Activated T-helper 1 cell treated with anti-CD3 and anti-CD28 coated beads, Interleukin-2, amount 50 U/mL, for 16 hours (primary cell): ENCODE data around the gene CLK3.
A peak's percentile ranks its signal among the peaks of the same experiment; 100 is the strongest.

Experiments
- DNase-seq, 2 donors: peaks; one replicate each; pipeline ENCODE4 v3.0.0-alpha.2; 2020; ENCODE audit warnings: low read depth in 1 of 2, low spot score in 1 of 2

CLK3 gene

DNA sequence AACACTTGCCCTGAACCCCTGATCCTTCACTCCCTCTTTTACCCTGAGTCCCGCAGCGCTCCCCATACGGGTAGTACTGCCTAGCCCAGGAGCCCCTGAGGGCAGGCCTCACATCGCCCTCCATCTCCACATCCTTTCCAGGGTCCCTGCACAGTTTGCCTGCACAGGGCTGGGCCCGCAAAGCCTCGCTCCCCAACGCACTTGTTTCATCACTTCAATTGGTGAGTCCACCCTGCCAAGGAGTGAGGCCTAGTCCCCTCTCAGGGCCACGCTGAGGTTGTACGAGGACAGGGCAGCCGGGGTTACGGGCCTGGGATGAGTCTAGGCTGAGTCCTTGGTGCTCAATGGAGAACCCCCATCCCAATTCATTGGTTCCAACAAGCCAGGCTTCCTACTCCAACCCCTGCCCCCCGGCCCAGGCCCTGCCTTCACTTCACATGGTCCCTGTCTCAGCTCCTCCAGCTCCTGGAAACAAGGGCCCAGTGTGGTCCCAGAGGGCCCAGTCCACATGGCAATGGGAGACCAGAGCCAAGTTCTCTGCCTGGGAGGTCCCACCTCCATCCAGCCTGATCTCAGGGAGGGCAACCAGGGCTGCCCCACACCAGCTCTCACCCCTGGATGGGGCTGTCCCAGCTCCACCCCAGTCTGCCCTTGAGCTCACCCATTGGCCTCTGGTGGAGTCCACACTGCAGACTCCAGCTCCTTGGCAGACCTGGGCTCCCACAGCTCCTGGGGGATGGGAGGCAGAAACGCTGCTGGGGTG is 12.4 kb upstream of the CLK3 start:
- no peak for DNase-seq

DNA sequence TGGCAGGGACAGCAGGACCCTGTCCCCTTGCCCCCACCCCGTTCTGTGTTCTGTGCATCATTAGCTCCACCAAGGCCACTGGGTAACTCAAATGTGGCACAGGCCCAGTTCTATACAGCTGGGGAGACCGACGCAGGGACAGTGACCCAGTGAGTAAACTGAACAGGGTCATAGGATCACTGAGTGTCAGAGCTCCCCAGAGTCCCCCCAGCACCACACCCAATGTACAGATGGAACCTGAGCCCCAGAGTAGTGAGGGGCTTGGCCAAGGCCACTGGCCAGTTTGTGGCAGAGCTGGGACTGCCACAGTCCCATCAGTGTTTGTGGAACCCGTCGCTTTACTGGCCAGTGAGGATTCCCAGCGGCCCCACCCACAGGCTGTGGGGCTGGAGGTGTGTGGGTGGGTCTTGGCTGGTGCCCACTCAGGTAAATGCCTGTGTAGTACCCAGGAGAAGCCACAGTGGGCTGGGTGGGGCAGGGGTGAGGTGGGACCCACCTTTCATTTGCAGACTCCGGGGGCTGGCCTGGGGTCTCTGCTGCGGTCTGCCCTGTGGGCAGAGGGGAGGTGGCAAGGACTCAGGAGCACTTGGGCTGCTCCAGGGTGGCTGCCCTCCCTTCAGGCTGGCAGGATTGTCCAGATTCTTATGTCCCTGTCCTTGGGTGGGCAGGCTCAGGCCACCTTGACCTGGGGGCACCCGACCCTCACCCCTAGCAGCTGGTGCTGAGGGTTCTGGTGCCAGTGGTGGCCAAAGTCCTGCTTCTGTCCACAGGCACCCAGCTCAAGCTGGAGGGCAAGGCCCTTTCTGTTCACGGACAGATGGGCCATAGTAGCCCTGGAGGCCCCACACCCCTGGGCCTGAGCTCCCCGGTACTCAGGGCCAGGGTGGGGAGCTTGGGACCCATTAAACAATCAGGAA is 11.6 kb upstream of the CLK3 start:
- no peak for DNase-seq

DNA sequence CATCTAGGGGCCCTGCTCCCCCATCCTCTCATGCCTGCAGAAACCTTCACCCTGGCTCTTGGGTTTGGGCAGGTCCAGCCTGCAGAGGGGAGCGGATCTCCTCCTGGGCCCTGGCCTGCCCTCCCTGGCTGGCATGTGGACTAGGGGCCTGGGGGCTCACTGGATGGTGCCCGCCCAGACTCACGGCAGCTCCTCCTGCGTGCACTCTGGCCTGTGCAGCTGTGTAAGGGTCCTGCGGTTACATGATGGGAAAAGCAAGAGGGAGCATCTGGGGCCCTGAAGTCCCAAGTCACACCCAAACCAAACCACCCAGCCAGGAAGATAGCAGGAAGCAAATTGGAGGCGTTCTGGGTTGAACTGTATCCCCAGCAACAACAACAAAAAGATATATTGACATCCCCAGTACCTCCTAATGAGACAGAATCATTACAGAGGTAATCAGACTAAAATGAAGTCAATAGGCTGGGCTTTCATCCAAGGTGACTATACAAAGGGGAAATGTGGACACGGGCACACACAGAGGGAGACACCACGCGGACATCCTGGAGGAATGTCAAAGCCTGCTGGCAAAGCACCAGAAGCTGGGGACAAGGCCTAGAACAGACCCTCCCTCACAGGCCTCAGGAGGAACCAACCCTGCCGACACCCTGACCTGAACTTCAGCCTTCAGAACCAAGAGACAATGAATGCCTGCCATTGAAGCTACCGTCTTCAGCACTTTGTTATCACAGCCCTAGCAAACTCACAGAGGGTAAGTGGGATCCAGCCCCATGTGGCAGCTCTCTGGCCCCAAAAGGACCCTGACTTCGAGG is 10.4 kb upstream of the CLK3 start:
- DNase-seq, result no peak

DNA sequence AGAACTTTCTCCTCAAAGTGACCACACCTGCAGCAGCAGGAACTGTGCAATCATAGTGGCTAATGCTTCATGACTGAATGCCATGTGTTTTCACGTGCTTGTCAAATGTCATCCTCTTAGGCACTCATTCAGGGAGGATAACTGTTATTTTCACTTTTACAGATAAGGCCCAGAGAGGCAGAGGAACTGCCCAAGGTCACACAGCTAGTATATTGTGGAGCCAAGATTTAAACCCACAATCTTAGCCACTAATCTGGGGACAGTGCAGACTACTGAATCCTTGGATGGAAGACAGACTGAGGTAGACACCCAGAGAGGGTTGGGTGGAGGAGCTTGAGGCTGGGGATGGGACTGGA is 9.9 kb upstream of the CLK3 start:
- no peak for DNase-seq

DNA sequence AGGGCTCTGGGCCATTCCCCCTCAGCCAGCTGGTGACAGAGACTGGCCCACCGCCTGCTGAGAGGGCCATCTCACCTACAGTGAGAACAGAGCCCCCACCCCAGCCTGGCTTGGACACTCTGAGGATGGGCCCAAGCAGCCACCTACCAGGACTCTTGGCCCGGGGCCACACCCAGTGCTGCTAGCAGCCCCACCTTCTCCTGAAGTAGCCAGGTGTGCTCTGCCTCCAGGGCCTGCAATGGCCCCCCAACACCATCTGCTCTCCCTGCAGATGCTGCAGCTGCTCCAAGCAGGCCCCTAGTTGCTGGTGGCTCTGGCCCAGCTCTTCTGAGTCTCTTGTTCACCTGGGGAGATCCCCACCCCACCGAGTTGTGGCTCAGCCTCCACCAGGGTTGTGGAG is 6.8 kb upstream of the CLK3 start:
- DNase-seq, result no peak

DNA sequence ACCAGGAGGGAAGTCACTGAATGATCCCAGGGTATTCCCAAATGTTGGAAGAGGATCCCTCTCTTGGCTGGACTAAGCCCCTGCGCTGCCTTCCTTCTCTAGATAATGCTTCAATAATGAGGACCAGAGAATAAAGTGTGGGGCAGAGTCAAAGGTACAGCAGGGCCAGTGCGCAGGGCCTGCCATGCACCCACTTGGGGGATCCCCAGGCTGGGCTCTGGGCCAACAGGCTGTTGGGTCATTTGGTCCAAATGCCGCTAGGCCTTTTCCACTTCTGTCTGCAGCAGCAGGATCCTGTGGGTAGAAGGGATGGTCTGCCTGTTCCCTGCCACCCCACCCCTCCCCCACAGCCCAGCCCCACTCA is 5.7 kb upstream of the CLK3 start:
- no peak for DNase-seq

DNA sequence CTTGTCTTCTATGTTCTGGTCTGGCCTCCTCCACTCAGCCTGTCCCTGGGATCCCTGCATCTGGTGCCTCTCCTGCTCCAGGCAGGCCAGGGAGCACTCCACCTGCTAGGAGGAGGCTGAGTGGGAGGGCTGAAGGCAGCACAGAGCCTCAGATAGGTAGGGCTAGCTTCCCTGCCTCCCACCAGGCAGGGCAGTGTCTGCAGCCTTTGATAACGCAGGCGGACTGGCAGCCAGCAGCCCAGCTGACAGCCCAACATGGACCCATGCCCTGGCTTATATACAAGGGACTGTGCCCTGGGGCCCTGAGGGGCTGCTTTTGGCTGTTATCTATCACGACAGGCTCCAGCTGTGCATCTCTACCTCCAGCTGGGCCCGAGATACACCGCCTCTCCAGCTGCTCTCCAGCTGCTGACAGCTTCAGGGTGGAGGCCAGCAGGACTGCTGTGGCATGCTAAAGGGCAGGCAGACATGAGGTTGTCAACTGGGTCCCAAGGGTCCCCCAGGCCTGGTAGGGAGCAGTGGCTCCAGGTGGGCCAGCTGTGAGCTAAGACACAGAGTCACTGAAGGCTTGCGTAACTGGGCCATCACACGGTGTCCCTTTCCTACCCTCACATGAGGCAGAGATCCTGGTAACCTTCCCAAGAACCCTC is 5.2 kb upstream of the CLK3 start:
- no peak for DNase-seq

DNA sequence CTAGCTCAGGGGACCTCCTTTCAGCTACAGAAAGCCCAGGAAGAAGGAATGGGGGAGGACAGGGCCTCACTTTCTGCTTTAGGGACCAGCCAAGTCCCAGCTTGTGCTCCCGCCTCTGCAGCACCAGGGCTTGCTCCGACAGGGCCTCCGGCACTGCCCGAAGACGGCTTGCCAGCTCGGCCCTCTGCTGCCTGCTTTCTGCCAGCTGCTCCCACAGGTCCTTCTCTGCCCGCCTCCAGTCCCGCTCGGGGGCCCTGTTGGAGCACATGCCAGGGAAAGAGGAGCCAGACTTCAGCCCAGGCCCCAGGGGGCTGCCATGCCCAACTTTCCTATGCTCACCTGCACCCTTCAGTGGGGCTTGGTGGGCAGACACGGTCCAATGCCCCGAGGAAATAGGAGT is 4.3 kb upstream of the CLK3 start:
- no peak for DNase-seq

DNA sequence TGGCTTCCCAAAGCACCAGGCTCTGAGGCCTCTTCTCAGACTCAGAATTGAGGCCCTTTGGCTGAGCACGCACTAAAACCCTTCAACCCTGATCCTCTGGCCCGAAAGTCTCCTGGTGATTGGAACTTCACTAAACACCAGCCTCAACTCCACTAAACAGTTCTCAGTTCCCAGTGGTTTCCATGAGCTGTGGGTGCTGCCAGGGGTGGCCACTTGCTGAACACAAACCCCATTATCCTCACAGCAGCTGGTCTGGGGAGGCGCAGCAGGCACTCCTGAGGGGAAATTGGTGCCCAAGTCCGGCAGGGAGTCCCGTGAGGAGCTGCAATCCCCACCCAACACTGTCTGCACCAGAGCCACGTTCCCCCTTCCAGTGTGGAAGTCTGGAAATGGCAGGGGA is 3.8 kb upstream of the CLK3 start:
- no peak for DNase-seq

DNA sequence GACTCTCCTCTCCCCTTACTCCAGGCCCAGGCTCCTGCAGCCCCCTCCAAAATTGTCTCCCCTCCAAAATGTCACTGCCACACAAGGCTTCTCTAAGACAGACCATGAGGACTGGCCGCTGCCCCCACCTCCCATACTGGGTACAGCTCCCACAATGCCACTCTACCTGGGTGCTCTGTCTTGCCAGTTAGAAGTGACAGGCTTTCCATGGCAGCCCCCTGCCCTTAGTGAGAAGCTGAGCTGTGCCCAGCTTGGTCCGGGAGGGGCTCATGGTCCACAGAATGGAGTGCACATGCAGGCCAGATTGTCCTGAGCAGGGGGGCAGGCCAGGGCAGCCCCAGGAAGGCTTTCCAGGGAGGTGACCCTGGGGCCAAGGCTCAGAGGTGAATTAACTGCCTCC is 3.0 kb upstream of the CLK3 start:
- no peak for DNase-seq

DNA sequence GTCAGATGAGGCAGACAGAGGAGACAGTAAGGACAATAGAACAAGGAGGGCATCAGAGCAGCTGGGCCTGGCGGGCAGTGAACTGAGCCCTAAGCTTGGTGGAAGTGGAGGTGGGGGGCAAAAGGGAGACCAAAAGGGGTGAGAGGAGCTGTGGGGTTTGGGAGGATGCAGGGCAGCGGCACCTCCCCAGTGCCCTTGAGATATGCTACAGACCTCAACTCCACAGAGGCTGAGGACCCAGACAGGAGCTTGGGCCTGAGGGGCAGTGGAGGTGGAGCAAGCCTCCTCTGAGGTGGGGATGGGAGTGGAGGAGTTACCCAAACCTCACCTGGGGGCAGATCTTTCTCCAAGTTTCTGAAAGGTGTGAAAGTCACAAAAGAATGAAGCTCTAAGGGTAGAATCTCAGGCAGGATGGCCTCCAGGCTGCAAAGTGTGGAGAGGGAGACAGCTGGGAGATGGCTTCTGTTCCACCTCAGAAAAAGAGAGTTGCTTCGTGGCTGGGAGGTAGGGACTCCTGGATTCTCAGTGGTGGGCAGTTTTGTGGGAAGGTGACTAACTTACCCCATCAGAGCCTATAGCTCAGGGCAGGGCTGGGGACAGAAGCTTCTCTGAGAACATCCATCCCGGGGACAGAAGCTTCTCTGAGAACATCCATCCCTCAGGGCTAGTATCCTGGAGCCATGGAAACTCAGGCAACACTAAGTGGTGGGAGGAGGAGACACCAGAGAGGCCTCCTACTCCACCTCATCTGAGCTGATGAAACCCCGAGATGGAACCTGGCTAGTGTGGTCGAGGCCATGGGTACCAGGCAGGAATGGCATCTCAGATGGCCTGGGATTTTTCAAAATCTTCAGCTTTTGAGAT is 2.3 kb upstream of the CLK3 start:
- no peak for DNase-seq

DNA sequence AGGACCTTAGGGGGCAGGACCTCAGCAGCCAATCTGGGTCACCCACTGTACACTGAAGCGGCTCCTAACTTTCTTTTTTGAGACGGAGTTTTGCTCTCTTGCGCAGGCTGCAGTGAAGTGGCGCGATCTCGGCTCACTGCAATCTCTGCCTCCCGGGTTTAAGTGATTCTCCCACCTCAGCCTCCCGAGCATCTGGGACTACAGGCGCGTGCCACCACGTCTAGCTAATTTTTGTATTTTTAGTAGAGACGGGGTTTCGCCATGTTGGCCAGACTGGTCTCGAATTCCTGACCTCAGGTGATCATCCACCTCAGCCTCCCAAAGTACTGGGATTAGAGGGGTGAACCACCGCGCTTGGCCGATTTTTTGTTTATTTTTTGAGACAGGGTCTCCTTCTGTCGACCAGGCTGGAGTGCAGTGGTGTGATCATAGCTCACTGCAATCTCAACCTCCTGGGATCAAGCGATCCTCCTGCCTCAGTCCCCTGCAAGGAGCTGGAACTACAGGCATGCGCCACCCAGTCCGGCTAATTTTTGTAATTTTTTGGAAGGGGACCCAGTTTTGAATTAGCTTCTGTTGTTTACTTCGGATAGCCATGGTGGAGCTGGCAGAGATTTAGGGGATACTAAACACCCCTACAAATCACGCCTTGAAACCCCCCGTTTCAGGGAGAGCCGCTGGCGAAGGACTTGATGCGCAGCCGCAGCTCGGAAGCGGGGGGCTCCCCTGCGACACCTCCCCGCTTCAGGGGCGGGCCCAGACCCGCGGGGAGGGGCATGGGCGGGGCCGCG is 1.5 kb upstream of the CLK3 start:
- no peak for DNase-seq

DNA sequence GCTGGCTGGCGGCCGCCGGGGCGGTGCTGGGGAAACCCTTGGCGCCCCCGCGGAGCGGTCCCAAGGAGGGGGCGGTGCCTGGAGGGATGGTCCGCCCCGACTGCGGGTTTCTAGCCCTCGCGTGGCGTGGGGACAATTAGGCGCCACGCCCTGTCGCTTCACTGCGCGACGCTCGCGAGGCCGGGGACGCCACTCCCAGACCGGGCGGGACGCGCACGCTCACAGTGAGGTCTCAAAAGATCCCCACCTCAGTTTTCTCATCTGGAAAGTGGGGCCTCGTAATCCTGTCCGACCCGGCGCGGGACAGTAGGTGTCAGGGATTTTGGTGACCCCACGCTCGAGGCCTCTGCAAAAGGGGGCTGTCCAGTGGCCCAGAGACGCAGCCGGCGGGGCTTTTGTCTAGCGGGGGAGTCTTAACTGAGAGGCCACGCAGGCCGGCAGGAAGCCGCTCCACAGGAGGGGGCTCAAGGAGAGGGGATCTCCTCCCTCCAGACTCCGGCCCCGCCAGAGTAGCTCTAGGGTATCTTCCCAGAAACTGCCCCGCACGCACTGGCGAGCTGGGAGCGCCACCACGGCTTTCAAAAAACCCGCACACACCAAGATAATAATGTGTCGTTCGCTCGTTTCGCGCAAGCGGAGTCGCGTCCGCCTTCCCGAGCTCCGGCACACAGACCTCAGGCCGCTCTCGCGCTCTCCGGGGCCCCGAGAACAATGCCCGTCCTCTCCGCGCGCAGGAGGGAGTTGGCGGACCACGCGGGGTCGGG is 710 bp upstream of the CLK3 start:
- DNase-seq, result peak; percentile 75 to 84

DNA sequence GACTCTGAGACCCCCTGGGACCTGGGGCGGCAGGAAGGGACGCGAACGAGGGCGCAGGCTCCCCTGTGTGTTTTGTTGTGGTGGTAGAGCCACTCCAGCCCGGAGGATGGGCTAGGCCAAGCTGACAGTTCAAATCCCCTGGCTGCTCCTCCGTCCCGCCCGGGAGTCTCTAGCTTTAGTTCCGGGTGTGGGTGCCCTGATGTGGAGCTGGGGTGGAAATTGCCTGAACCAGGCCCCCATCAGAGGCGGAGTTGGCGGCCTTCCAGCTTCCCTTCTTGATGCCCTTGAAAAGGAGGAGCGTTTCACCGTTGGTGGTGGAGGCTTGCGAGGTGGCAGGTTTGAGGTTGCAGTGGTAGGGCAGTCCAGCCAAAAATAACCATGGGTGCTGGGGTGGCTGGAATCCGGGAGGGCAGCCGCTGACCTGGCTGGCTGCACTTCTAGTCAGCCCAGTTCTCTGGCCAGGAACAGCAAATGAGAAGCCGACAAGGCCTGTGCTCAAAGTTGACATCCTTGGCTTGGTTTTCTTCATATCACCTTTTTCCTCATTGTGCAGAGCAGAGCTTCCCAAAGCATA is 817 bp downstream of the CLK3 start:
- DNase-seq, result peak; percentile 45 to 47

DNA sequence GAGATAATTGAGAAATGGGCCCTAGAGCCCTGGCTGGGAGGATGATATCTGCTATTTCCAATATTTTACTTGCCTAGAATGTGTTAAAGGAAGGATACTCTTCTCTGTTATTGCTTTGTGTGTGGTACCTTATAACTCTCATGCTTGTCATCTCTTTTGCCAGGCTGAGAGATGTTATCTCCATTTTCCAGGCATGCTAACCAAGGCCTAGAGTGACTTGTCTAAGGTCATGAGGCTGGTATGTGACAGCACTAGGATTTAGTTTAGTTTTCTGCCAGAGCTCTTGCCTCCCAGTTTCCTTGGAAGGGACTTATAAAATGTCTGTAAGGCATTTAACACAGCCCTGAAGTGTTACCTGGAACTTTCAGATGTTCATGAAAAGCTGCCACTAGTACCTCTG is 1.4 kb downstream of the CLK3 start:
- no peak for DNase-seq

DNA sequence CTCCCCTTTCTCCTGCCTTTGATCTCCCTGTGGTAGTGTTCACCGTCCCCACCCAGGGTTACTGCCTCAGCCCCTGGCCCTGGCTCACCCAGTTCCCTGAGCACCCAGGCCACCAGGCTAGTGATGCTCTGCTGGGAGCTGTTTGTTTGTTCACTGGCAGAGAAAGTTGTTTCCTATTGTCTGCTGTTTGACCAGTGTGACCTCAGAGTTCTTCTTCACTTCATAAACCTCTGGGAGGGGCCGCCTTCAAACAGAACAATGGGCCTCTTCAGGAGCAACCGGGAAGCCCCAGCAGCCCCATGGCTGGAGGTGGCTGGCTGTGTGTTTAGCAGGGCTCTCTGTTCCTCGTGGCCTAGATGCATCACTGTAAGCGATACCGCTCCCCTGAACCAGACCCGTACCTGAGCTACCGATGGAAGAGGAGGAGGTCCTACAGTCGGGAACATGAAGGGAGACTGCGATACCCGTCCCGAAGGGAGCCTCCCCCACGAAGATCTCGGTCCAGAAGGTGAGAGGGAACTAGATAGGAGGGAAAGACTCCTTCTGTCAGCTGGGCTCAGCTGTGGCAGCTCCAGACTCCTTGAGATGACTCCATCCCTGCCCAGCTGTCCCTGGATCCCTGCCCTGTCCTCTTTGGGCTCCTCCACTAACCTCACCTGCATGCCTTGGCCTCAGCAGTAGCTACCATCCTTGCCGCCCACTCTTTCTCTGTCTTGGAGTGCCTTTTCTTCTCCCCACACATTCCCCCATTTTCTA is 3.4 kb downstream of the CLK3 start:
- no peak for DNase-seq

DNA sequence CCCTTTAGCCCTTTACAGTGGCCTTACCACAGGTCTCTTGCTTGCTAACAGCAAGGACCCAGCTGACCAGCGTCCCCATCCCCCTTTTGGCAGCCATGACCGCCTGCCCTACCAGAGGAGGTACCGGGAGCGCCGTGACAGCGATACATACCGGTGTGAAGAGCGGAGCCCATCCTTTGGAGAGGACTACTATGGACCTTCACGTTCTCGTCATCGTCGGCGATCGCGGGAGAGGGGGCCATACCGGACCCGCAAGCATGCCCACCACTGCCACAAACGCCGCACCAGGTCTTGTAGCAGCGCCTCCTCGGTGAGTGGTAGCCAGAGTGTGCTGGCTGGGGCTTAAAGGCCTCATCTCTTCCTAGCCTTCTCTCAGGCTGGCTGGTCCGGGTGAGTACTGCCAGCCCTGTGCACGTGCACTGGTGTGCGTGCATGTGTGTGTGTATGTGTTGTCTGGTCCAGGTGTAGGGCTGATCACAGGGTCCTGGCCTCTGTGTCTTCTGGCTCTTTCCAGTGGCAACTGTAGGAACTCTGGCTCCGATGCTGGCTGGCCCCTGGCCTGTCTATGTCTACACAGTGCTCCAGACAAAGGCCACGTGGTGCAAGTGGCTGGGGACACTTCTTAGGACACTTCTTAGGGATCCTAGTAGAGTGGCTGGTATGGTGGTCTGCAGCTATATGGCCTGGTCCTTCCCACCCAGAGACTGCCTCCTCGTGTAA is 4.4 kb downstream of the CLK3 start:
- DNase-seq, result no peak
